Inferior parietal cortex (tissue), 1 donor: ENCODE results near the gene NOP56.

ENCODE experiments used
- DNase-seq: peaks from one replicate; pipeline ENCODE4 v3.0.0-alpha.2; 2016; ENCODE audit errors: extremely low spot score

The NOP56 gene

DNA sequence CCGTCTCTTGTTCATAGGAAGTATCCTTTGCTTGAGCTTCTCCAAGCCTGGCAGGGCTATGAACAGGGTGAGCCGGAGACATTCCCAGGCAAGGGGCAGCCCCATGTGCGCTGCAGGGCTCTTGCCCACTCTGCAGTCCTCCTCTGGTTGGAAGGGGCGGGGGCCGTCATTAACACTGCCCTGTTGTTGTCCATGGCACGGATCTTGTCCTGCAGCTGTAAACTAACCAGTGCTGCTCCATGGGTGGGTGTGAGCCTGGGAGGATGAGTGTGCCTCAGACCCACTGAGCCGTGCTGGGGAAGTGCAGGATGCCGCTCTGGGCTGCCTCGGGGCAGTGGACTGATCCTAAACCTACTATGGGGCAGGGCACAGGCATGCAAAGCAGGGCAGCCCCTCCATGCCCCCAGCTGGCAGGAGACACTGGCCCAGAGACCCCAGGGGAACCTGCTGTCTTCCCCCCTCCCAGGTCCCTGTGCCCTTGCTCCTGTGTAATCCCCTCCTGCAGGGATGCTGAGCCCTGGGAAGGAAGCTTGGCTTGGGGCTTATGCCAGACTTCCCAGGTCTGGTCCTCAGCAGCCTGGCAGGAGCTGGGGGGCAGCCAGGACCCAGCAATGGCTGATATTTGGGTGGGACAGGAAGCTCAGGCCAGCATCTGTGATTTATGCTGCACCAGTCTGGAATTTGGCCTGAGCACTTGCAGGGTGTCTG, 48.6 kb downstream of the NOP56 start:
- DNase-seq, result no peak

DNA sequence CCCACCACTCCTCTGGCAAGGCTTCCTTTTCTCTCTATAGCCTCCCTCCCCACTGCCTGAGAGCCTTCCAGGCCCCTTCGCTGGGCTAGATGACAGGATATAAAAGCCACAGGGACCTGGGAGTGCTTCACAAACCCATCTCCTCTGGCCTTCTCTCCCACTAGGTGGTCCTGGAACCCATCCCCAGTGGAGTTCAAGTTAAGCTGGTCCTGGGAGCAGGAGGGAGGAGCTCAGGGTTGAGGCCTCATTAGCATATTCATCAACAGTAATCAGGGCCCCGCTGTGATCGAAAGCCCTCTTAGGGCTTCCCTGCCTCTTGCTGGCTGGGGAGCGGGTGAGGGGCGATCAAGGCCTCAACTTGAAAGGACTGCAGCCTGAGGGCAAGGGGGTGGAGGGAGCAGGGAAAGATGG, 49.2 kb downstream of the NOP56 start:
- no peak for DNase-seq

- DNase-seq, result no peak
Observed at GRCh38 chr20:2703716-2704475, 51.5 kb downstream of the NOP56 start.

GRCh38 chr20:2705931-2706645, 53.7 kb downstream of the NOP56 start:
- no peak for DNase-seq

DNA sequence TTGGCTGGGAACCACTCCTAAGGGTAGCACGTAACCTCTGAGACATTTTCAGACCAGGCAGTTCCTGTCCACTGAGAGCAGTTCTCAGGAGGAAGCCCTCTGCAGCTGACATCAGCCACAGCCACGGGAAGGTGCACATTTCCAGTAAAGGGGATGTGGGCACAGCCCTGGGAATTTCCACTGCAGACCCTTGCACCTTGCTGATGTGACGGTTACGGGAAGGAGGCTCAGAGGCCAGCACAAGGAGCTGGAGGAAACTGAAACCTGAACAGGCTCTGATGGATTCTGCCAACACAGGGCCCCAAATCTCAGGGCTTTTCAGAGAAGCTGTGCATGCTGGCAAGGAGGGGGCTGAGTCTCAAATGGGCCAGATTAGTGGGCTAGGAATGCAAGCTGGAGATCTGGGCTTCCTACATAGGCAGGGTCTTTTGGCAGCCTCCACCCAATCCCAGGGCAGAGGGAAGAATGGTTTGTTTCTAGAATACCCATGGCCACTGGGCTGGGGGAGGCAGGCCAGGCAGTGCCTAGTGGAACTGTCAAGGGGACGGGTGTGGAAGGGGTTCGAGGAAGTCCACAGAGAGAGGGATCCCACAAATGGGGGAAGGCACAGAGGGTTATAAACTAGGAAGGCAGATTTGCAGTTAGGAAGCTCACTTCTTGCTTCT, 54.4 kb downstream of the NOP56 start:
- DNase-seq, result no peak

GRCh38 chr20:2707353-2708072, 55.1 kb downstream of the NOP56 start:
- no peak for DNase-seq
